ENCODE data around the gene SUN5. TPM values are rescaled to one million over a fixed set of nuclear protein-coding genes. Genes with fewer than 3 reads are reported as not detected.

Gene SUN5
- total RNA-seq, 4 donors from 2014 or later, result not detected

DNA sequence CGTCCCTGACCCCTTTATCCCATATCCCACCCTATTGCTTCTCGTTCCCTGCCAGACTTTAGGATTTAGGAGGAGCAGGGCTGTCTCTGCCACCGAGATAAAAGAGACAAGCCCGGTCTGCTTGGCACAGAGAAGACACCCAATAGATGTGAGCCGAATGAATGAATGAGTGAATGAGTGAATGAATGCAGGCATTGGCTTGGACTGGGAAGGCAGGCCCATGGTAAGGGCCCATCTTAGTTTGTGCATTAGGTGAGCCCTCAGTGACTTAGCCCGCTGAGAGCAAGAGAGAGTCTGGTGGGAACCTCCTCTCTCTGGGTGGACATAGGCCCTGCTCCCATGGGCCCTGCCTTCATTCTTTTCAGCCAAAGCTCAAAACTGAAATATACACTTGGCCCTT lies 26.3 kb upstream of the SUN5 start:
- no peak for DNase-seq
- H3K36me3 ChIP-seq, result no peaks in the 10 kb centered on the region
- no peaks in the 10 kb centered on the region for H3K27me3 ChIP-seq
- intact Hi-C loops (cut with DNase I; ENCODE audit: low total_unique reads), result no loop called here
- H3K9me3 ChIP-seq, result no peaks in the 10 kb centered on the region
- H3K27ac ChIP-seq, result no peak overlapping the region
- no peak overlapping the region for H3K4me3 ChIP-seq
- TF ChIP-seq, protein P1, sequence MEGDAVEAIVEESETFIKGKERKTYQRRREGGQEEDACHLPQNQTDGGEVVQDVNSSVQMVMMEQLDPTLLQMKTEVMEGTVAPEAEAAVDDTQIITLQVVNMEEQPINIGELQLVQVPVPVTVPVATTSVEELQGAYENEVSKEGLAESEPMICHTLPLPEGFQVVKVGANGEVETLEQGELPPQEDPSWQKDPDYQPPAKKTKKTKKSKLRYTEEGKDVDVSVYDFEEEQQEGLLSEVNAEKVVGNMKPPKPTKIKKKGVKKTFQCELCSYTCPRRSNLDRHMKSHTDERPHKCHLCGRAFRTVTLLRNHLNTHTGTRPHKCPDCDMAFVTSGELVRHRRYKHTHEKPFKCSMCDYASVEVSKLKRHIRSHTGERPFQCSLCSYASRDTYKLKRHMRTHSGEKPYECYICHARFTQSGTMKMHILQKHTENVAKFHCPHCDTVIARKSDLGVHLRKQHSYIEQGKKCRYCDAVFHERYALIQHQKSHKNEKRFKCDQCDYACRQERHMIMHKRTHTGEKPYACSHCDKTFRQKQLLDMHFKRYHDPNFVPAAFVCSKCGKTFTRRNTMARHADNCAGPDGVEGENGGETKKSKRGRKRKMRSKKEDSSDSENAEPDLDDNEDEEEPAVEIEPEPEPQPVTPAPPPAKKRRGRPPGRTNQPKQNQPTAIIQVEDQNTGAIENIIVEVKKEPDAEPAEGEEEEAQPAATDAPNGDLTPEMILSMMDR (IDR thresholded peaks at IDR 0.05), result no peak
- TF ChIP-seq POLR2A (IDR thresholded peaks at IDR 0.05), result no peak
- H3K4me1 ChIP-seq, result no peaks in the 10 kb centered on the region

GRCh38 chr20:33030076-33030475 lies 25.8 kb upstream of the SUN5 start:
- TF ChIP-seq, protein P1 (IDR thresholded peaks at IDR 0.05), result no peak
- no peak for TF ChIP-seq POLR2A (IDR thresholded peaks at IDR 0.05)
- Histone ChIP-seq H3K4me3 (no peak overlapping the region), H3K27ac (no peak overlapping the region), H3K27me3 (no peaks in the 10 kb centered on the region), H3K36me3 (no peaks in the 10 kb centered on the region), H3K4me1 (no peaks in the 10 kb centered on the region), H3K9me3 (no peaks in the 10 kb centered on the region)
- intact Hi-C loops (cut with DNase I; ENCODE audit: low total_unique reads), result no loop called here
- DNase-seq, result no peak

DNA sequence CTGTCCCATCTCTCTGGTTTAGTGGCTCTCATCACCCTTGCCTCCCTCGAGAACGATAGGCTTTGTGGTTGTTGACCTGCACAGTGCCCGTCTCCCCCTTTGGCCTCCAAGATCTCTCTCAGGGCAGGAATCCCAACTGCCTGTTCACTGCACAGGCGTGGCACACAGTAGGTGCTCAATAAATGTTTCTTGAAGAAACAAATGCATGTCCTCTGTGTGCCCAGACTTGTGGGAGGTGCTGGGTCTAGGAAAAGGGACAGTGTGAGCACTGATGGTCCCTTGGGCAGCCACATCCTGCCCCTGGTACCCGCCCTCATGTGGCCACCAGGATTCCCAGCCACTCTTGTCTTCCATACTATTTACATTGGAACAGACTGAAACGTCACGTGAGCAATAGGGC lies 24.6 kb upstream of the SUN5 start:
- Histone ChIP-seq H3K4me1 (no peaks in the 10 kb centered on the region), H3K4me3 (no peak overlapping the region), H3K36me3 (no peaks in the 10 kb centered on the region), H3K27ac (no peak overlapping the region), H3K27me3 (no peaks in the 10 kb centered on the region), H3K9me3 (no peaks in the 10 kb centered on the region)
- DNase-seq, result no peak
- intact Hi-C loops (cut with DNase I; ENCODE audit: low total_unique reads), result no loop called here
- TF ChIP-seq, protein P1 (IDR thresholded peaks at IDR 0.05), result no peak
- no peak for TF ChIP-seq POLR2A (IDR thresholded peaks at IDR 0.05)

- DNase-seq, result no peak
- Histone ChIP-seq H3K4me3 (no peak overlapping the region), H3K4me1 (no peaks in the 10 kb centered on the region), H3K27ac (no peak overlapping the region), H3K27me3 (no peaks in the 10 kb centered on the region), H3K9me3 (no peaks in the 10 kb centered on the region), H3K36me3 (no peaks in the 10 kb centered on the region)
- intact Hi-C loops (cut with DNase I; ENCODE audit: low total_unique reads), result no loop called here
- no peak for TF ChIP-seq POLR2A (IDR thresholded peaks at IDR 0.05)
- TF ChIP-seq, protein P1 (IDR thresholded peaks at IDR 0.05), result no peak
These were observed 23.8 kb upstream of the SUN5 start for GRCh38 chr20:33027769-33028751.

All from uterus (tissue), 4 donors.